NCI-H446 treated with DMSO at 0.1 percent for 48 hours (cell line): ENCODE data around the gene C11orf98.
A peak's percentile ranks its signal among the peaks of the same experiment; 100 is the strongest.
"Not testable (repeated sequence)": the region's sequence is repeated elsewhere in the genome, so short reads cannot be mapped to it uniquely, and the experiment has no call there.

Experiments used
- DNase-seq: peaks from one replicate; lab custom pipeline; 2025; lab: John Stamatoyannopoulos, UW

C11orf98 gene

GRCh38 chr11:62650283-62650682 is 14.7 kb downstream of the C11orf98 start:
- DNase-seq = not testable (repeated sequence)

GRCh38 chr11:62649486-62649885 is 15.5 kb downstream of the C11orf98 start:
- DNase-seq = no peak

GRCh38 chr11:62648967-62649364 is 16.0 kb downstream of the C11orf98 start:
- DNase-seq = no peak

- no peak for DNase-seq
Observed at GRCh38 chr11:62648185-62648966, 16.6 kb downstream of the C11orf98 start.

GRCh38 chr11:62647609-62648005 is 17.4 kb downstream of the C11orf98 start:
- DNase-seq = no peak

GRCh38 chr11:62646825-62647608 is 18.0 kb downstream of the C11orf98 start:
- DNase-seq = no peak

GRCh38 chr11:62645946-62646824 is 18.8 kb downstream of the C11orf98 start, which contains the start of gene GANAB:
TSS of gene GANAB (minus strand) at chr11:62646613. CDS start at chr11:62646599, 14 bp downstream.
- peak; percentile 94 for DNase-seq

GRCh38 chr11:62645671-62645945 is 19.4 kb downstream of the C11orf98 start:
- DNase-seq = no peak

GRCh38 chr11:62644220-62644619 is 20.8 kb downstream of the C11orf98 start:
- no peak for DNase-seq

GRCh38 chr11:62632492-62632891 is 32.5 kb downstream of the C11orf98 start:
- DNase-seq = no peak

- no peak for DNase-seq
Observed at GRCh38 chr11:62627713-62628112, 37.3 kb downstream of the C11orf98 start.

GRCh38 chr11:62622476-62623089 is 42.4 kb downstream of the C11orf98 start:
- DNase-seq = no peak

GRCh38 chr11:62621567-62622470 is 43.2 kb downstream of the C11orf98 start, which contains the start of gene B3GAT3:
TSS of gene B3GAT3 (minus strand) at chr11:62621986. CDS start at chr11:62621947, 39 bp downstream.
- DNase-seq = peak; percentile 97

- DNase-seq = no peak
Observed at GRCh38 chr11:62621027-62621566, 43.9 kb downstream of the C11orf98 start.

GRCh38 chr11:62616957-62617356 is 48.1 kb downstream of the C11orf98 start:
- DNase-seq = not testable (repeated sequence)

- DNase-seq = no peak
Observed at GRCh38 chr11:62615521-62615920, 49.5 kb downstream of the C11orf98 start.

- DNase-seq = no peak
Observed at GRCh38 chr11:62614275-62614674, 50.7 kb downstream of the C11orf98 start.

- no peak for DNase-seq
Observed at GRCh38 chr11:62613291-62613778, 51.7 kb downstream of the C11orf98 start.
